Measurements from ENCODE around the gene ELOVL1. TPM values are rescaled to one million over a fixed set of nuclear protein-coding genes. Genes with fewer than 3 reads are reported as not detected.

The ELOVL1 gene
- 23.2 and 53.9 TPM in 2 replicates for total RNA-seq

GRCh38 chr1:43367904-43368645 is at the start of gene ELOVL1:
Gene ELOVL1 (minus strand): TSS chr1:43368011. CDS start chr1:43365609, 2,402 bp downstream.

GRCh38 chr1:43389326-43390313 is 21.8 kb upstream of the ELOVL1 start, which contains the start of the genes MED8 and SZT2:
Gene MED8 (minus strand): TSS chr1:43389800. CDS start chr1:43389764, 36 bp downstream.
Gene SZT2 (plus strand): TSS chr1:43389899. CDS start chr1:43389969, 70 bp downstream.

GRCh38 chr1:43358746-43359693 is 8.8 kb downstream of the ELOVL1 start, which contains the start of gene CDC20:
Gene CDC20 (plus strand): TSS chr1:43358981. CDS start chr1:43359216, 235 bp downstream.

GRCh38 chr1:43337588-43337987 is 30.2 kb downstream of the ELOVL1 start, which contains the start of gene MPL:
Gene MPL (plus strand): TSS chr1:43337818. CDS start chr1:43337849, 31 bp downstream.

Other genes with a start within 250 kb of the ELOVL1 start
- gene EBNA1BP2, start 195.7 kb downstream of the ELOVL1 start, total RNA-seq: 57.9 and 83.9 TPM in 2 replicates
- 0.09 and 0.30 TPM in 2 replicates for gene CFAP57, start 195.7 kb downstream of the ELOVL1 start, total RNA-seq
- gene TMEM125, start 98.0 kb downstream of the ELOVL1 start, total RNA-seq: not detected in 2 replicates
- not detected in 2 replicates for gene C1orf210, start 82.4 kb downstream of the ELOVL1 start, total RNA-seq
- gene TIE1, start 67.0 kb downstream of the ELOVL1 start, total RNA-seq: 1.2 and 9.2 TPM in 2 replicates
- not detected in 2 replicates for gene MPL, start 30.2 kb downstream of the ELOVL1 start, total RNA-seq
- 3.9 and 43.7 TPM in 2 replicates for gene CDC20, start 9.0 kb downstream of the ELOVL1 start, total RNA-seq
- 73.3 and 85.8 TPM in 2 replicates for gene MED8, start 21.8 kb upstream of the ELOVL1 start, total RNA-seq
- 27.9 and 36.4 TPM in 2 replicates for gene SZT2, start 21.9 kb upstream of the ELOVL1 start, total RNA-seq
- gene HYI, start 85.9 kb upstream of the ELOVL1 start, total RNA-seq: 49.8 and 51.4 TPM in 2 replicates
- 132 and 573 TPM in 2 replicates for gene PTPRF, start 162.9 kb upstream of the ELOVL1 start, total RNA-seq